ENCODE data around the gene AMPH. TPM values are rescaled to one million over a fixed set of nuclear protein-coding genes. Genes with fewer than 3 reads are reported as not detected.

Gene AMPH
- total and polyA plus RNA-seq, 4 donors: 0.18 to 6.6 (median 3.6) TPM

DNA sequence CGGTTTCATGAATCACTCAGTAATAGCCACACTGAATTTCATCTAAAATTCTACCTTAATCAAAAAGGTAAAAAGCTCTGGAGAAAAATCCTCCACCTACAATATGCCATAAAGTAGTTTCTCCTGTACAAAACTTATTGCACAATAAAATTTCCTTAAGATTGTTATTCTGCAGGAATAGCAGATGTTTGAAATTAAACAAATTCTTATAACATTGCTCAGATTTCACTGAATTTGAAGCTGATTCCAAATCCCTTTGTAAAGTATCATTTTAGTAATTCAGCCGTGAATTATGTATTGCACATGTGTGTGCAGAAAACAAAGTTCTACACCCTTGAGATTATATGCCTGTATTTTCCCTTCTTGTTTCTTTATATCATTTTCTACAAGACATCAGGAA, 123.8 kb downstream of the AMPH start:
- 77 to 95% methylated on average over 2 of the region's 2 CpGs for WGBS, 2 donors
- H3K4me3 ChIP-seq: no peak overlapping the region
- no peak overlapping the region for H3K9ac ChIP-seq (ENCODE audit: insufficient read depth in 1 of 2, low read length in 2 of 2)
- H3K27ac ChIP-seq (ENCODE audit: low read depth in 1 of 2, low read length in 1 of 2): no peak overlapping the region
- DNase-seq (no peak), ATAC-seq (ENCODE audit: insufficient read depth, low FRiP score) (no peak)
- TF ChIP-seq, protein P1, sequence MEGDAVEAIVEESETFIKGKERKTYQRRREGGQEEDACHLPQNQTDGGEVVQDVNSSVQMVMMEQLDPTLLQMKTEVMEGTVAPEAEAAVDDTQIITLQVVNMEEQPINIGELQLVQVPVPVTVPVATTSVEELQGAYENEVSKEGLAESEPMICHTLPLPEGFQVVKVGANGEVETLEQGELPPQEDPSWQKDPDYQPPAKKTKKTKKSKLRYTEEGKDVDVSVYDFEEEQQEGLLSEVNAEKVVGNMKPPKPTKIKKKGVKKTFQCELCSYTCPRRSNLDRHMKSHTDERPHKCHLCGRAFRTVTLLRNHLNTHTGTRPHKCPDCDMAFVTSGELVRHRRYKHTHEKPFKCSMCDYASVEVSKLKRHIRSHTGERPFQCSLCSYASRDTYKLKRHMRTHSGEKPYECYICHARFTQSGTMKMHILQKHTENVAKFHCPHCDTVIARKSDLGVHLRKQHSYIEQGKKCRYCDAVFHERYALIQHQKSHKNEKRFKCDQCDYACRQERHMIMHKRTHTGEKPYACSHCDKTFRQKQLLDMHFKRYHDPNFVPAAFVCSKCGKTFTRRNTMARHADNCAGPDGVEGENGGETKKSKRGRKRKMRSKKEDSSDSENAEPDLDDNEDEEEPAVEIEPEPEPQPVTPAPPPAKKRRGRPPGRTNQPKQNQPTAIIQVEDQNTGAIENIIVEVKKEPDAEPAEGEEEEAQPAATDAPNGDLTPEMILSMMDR (IDR thresholded peaks at IDR 0.05; ENCODE audit: control extremely low read depth, extremely low read depth): no peak
- no peaks in the 10 kb centered on the region for H3K27me3 ChIP-seq (ENCODE audit: control insufficient read depth in 3 of 3, insufficient read depth in 3 of 3, low read length in 2 of 3)
- no peaks in the 10 kb centered on the region for H3K36me3 ChIP-seq (ENCODE audit: control insufficient read depth in 4 of 4, insufficient read depth in 4 of 4, low read length in 4 of 4)
- H3K9me3 ChIP-seq (ENCODE audit: control insufficient read depth in 4 of 4, insufficient read depth in 3 of 4, low read length in 3 of 4): no peaks in the 10 kb centered on the region
- no peaks in the 10 kb centered on the region for H3K4me1 ChIP-seq (ENCODE audit: control insufficient read depth in 5 of 5, insufficient read depth in 5 of 5, low read length in 5 of 5)

DNA sequence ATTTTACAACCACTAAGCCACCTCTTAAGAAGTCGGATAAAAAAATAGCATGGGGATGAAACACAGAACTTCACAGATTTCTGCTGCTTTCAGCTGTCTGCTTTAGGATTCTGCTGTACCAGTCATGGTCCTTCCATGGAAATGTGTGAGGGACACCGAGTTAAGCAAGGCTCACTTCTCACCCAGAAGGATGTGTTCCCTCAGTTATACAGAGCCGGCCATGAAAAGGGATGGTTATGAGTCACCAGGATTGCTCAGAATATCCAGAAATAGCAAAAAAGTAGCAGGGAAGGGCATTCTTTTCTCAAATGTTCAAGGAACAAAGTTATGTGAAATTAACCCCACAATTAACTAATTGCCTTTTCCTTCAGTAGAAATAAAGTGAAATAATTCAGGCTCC, 124.4 kb downstream of the AMPH start:
- Histone ChIP-seq H3K9ac (ENCODE audit: insufficient read depth in 1 of 2, low read length in 2 of 2) (no peak overlapping the region), H3K27ac (ENCODE audit: low read depth in 1 of 2, low read length in 1 of 2) (no peak overlapping the region), H3K4me1 (ENCODE audit: control insufficient read depth in 5 of 5, insufficient read depth in 5 of 5, low read length in 5 of 5) (no peaks in the 10 kb centered on the region), H3K4me3 (no peak overlapping the region), H3K27me3 (ENCODE audit: control insufficient read depth in 3 of 3, insufficient read depth in 3 of 3, low read length in 2 of 3) (no peaks in the 10 kb centered on the region), H3K9me3 (ENCODE audit: control insufficient read depth in 4 of 4, insufficient read depth in 3 of 4, low read length in 3 of 4) (no peaks in the 10 kb centered on the region), H3K36me3 (ENCODE audit: control insufficient read depth in 4 of 4, insufficient read depth in 4 of 4, low read length in 4 of 4) (no peaks in the 10 kb centered on the region)
- ATAC-seq (ENCODE audit: insufficient read depth, low FRiP score): no peak
- no peak for DNase-seq
- TF ChIP-seq, protein P1 (IDR thresholded peaks at IDR 0.05; ENCODE audit: control extremely low read depth, extremely low read depth): no peak
- WGBS, 2 donors: 86 to 89% methylated on average over 3 of the region's 3 CpGs

DNA sequence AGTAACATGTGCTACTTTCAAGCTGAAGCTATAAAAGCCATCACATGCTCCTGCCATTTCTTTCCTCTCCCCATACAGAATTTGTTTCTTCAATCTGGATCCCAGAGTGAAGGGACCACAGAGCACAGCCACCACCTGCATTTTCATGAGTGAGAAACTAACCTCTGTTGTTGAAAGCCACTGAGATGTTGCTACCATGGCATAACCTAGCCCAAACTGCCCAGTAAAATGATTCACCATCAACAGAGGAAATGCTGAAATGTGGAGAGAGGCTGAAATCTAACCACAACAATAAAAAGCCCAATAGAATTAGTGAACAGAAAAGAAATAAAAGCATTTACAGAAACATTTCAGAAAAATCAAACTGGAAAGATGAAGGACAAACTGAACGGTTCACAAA, 125.2 kb downstream of the AMPH start:
- H3K36me3 ChIP-seq (ENCODE audit: control insufficient read depth in 4 of 4, insufficient read depth in 4 of 4, low read length in 4 of 4): no peaks in the 10 kb centered on the region
- no peak overlapping the region for H3K4me3 ChIP-seq
- no peaks in the 10 kb centered on the region for H3K4me1 ChIP-seq (ENCODE audit: control insufficient read depth in 5 of 5, insufficient read depth in 5 of 5, low read length in 5 of 5)
- ATAC-seq (ENCODE audit: insufficient read depth, low FRiP score) (no peak), DNase-seq (no peak)
- no peaks in the 10 kb centered on the region for H3K27me3 ChIP-seq (ENCODE audit: control insufficient read depth in 3 of 3, insufficient read depth in 3 of 3, low read length in 2 of 3)
- no peak overlapping the region for H3K27ac ChIP-seq (ENCODE audit: low read depth in 1 of 2, low read length in 1 of 2)
- H3K9me3 ChIP-seq (ENCODE audit: control insufficient read depth in 4 of 4, insufficient read depth in 3 of 4, low read length in 3 of 4): no peaks in the 10 kb centered on the region
- 94 to 97% methylated on average over 1 of the region's 1 CpG for WGBS, 2 donors
- no peak overlapping the region for H3K9ac ChIP-seq (ENCODE audit: insufficient read depth in 1 of 2, low read length in 2 of 2)
- TF ChIP-seq, protein P1 (IDR thresholded peaks at IDR 0.05; ENCODE audit: control extremely low read depth, extremely low read depth): no peak

DNA sequence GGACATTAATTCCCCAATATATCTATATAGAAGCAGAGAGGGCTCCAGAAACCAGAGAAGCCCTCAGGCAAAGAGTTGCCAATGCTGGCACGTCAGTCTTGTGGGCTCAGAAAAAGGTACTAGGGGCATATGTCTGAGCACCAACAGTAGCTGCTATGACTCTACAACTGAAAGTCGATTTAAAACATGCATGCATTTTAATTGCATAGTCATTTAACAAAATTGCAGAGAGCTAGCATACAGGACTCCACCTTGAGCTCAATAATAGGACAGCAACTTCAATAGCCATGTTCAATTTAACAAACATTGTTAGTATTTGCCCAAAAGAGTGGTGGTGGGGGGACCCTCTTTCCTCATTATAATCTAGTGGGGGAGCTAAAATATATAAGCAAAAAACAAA, 126.5 kb downstream of the AMPH start:
- Histone ChIP-seq H3K4me3 (no peak overlapping the region), H3K27me3 (ENCODE audit: control insufficient read depth in 3 of 3, insufficient read depth in 3 of 3, low read length in 2 of 3) (no peaks in the 10 kb centered on the region), H3K9me3 (ENCODE audit: control insufficient read depth in 4 of 4, insufficient read depth in 3 of 4, low read length in 3 of 4) (no peaks in the 10 kb centered on the region), H3K9ac (ENCODE audit: insufficient read depth in 1 of 2, low read length in 2 of 2) (no peak overlapping the region), H3K27ac (ENCODE audit: low read depth in 1 of 2, low read length in 1 of 2) (no peak overlapping the region), H3K4me1 (ENCODE audit: control insufficient read depth in 5 of 5, insufficient read depth in 5 of 5, low read length in 5 of 5) (no peaks in the 10 kb centered on the region), H3K36me3 (ENCODE audit: control insufficient read depth in 4 of 4, insufficient read depth in 4 of 4, low read length in 4 of 4) (no peaks in the 10 kb centered on the region)
- no peak for DNase-seq
- 66 to 73% methylated on average over 2 of the region's 2 CpGs for WGBS, 2 donors
- no peak for ATAC-seq (ENCODE audit: insufficient read depth, low FRiP score)
- TF ChIP-seq, protein P1 (IDR thresholded peaks at IDR 0.05; ENCODE audit: control extremely low read depth, extremely low read depth): no peak

Data from lung (tissue), 12 donors.